Neural cell (in vitro differentiated cells): ENCODE results near the gene CYB561A3. TPM values are rescaled to one million over a fixed set of nuclear protein-coding genes. Genes with fewer than 3 reads are reported as not detected.

ENCODE experiments used
- H2AFZ ChIP-seq: fragments of 200-600, 300-800 bp; sonication (generic), shearing (Covaris generic); 2 replicates; pipeline ENCODE4 v1.6.0; 2014; ENCODE audit warnings: low read depth, mild to moderate bottlenecking, antibody characterized with exemption, low read length, moderate library complexity
- H3F3A ChIP-seq: fragments of 200-600 bp; shearing (Covaris generic); 2 replicates; pipeline ENCODE4 v1.6.1; 2016; ENCODE audit warnings: mild to moderate bottlenecking, moderate library complexity, mixed read lengths, antibody characterized with exemption, low read length; ENCODE audit not compliant: insufficient read depth, poor library complexity, severe bottlenecking
- H3K27ac ChIP-seq: fragments of 200-600, 300-800 bp; sonication (generic), shearing (Covaris generic); 2 replicates; pipeline ENCODE4 v1.5.1; 2014; ENCODE audit warnings: mild to moderate bottlenecking, low read length, moderate library complexity
- H3K27me3 ChIP-seq: fragments of 300-800, 200-600 bp; sonication (generic), shearing (Covaris generic); 2 replicates; pipeline ENCODE4 v1.6.0; 2014; ENCODE audit warnings: mild to moderate bottlenecking, low read depth, low read length, moderate library complexity; ENCODE audit not compliant: insufficient read depth
- H3K36me3 ChIP-seq: fragments of 300-800, 200-600 bp; sonication (generic), shearing (Covaris generic); 2 replicates; pipeline ENCODE4 v1.5.1; 2014; ENCODE audit warnings: mild to moderate bottlenecking, antibody characterized with exemption, low read length, moderate library complexity; ENCODE audit not compliant: insufficient read depth
- H3K4me2 ChIP-seq: fragments of 300-800, 200-600 bp; sonication (generic), shearing (Covaris generic); 2 replicates; pipeline ENCODE4 v1.6.0; 2014; ENCODE audit warnings: mild to moderate bottlenecking, low read length
- H3K4me3 ChIP-seq: fragments of 300-800, 200-600 bp; sonication (generic), shearing (Covaris generic); 2 replicates; pipeline ENCODE4 v1.5.1; 2014; ENCODE audit warnings: mild to moderate bottlenecking, low read length, moderate library complexity
- H3K79me2 ChIP-seq: fragments of 200-600 bp; shearing (Covaris generic); replicated peaks from 2 replicates; pipeline ENCODE4 v1.6.0; 2014; ENCODE audit warnings: mild to moderate bottlenecking, low read length, moderate library complexity; ENCODE audit not compliant: insufficient read depth
- H3K9ac ChIP-seq: fragments of 300-800, 200-600 bp; sonication (generic), shearing (Covaris generic); 2 replicates; pipeline ENCODE4 v1.6.1; 2016; ENCODE audit warnings: mild to moderate bottlenecking, low read length, mixed read lengths
- H3K9me2 ChIP-seq: fragments of 200-600 bp; shearing (Covaris generic); 2 replicates; pipeline ENCODE4 v1.6.1; 2016; ENCODE audit warnings: mild to moderate bottlenecking, low read length, mixed read lengths; ENCODE audit not compliant: insufficient read depth
- H3K9me3 ChIP-seq: fragments of 200-600, 300-800 bp; sonication (generic), shearing (Covaris generic); 2 replicates; pipeline ENCODE4 v1.6.1; 2016; ENCODE audit warnings: mild to moderate bottlenecking, mixed run types, low read length, moderate library complexity, mixed read lengths
- H4K20me1 ChIP-seq: fragments of 200-600 bp; shearing (Covaris generic); 2 replicates; pipeline ENCODE4 v1.6.1; 2016; ENCODE audit warnings: mild to moderate bottlenecking, mixed run types; ENCODE audit not compliant: insufficient read depth
- CTCF ChIP-seq: fragments of 450-650 bp; IDR thresholded peaks from 2 replicates; pipeline ENCODE4 v1.5.1; 2014; ENCODE audit warnings: antibody characterized with exemption, mild to moderate bottlenecking, moderate library complexity; ENCODE audit not compliant: poor library complexity, severe bottlenecking
- EP300 ChIP-seq: fragments of 450-650 bp; conservative IDR thresholded peaks from 2 replicates; pipeline ENCODE4 v1.6.1; 2014; ENCODE audit warnings: antibody characterized with exemption, mild to moderate bottlenecking, moderate library complexity; ENCODE audit not compliant: poor library complexity, severe bottlenecking
- EZH2 ChIP-seq: fragments of 200-600, 300-800 bp; shearing (Covaris generic), sonication (generic); IDR thresholded peaks from 2 replicates; pipeline ENCODE4 v1.6.1; 2014; ENCODE audit warnings: antibody characterized with exemption, low read length, borderline replicate concordance, mild to moderate bottlenecking; ENCODE audit not compliant: insufficient read depth, poor library complexity, severe bottlenecking
- MXI1 ChIP-seq: fragments of 450-650 bp; conservative IDR thresholded peaks from 2 replicates; pipeline ENCODE4 v1.6.1; 2014; ENCODE audit warnings: antibody characterized with exemption, mild to moderate bottlenecking; ENCODE audit not compliant: poor library complexity, severe bottlenecking
- POLR2AphosphoS5 ChIP-seq: IDR thresholded peaks from 2 replicates; pipeline ENCODE4 v1.6.1; 2012
- RAD21 ChIP-seq: fragments of 450-650 bp; conservative IDR thresholded peaks from 2 replicates; pipeline ENCODE4 v1.6.1; 2014; ENCODE audit warnings: antibody characterized with exemption, mild to moderate bottlenecking, moderate library complexity
- SMC3 ChIP-seq: fragments of 450-650 bp; conservative IDR thresholded peaks from 2 replicates; pipeline ENCODE4 v1.6.1; 2014; ENCODE audit warnings: antibody characterized with exemption, mild to moderate bottlenecking, moderate library complexity; ENCODE audit not compliant: poor library complexity
- TAF1 ChIP-seq: IDR thresholded peaks from 2 replicates; pipeline ENCODE4 v1.6.1; 2012; ENCODE audit warnings: low read depth
- polyA plus RNA-seq: library from polyadenylated mRNA; depleted of rRNA; stranded (reverse); fragments of >200 nt; gene quantifications from 2 replicates; pipeline ENCODE4 v1.2.3, GENCODE V29; 2014
- TF ChIP-seq, protein P1 (sequence below): IDR thresholded peaks from 2 replicates; pipeline ENCODE4 v1.6.1; 2012; ENCODE audit warnings: borderline replicate concordance

CYB561A3 gene
- polyA plus RNA-seq, 1 donor from 2014 or later: 36.3 TPM

- TF ChIP-seq SMC3: no peak
- no peak for TF ChIP-seq CTCF
- TF ChIP-seq EZH2: no peak
- TF ChIP-seq RAD21: no peak
- TF ChIP-seq, protein P1, sequence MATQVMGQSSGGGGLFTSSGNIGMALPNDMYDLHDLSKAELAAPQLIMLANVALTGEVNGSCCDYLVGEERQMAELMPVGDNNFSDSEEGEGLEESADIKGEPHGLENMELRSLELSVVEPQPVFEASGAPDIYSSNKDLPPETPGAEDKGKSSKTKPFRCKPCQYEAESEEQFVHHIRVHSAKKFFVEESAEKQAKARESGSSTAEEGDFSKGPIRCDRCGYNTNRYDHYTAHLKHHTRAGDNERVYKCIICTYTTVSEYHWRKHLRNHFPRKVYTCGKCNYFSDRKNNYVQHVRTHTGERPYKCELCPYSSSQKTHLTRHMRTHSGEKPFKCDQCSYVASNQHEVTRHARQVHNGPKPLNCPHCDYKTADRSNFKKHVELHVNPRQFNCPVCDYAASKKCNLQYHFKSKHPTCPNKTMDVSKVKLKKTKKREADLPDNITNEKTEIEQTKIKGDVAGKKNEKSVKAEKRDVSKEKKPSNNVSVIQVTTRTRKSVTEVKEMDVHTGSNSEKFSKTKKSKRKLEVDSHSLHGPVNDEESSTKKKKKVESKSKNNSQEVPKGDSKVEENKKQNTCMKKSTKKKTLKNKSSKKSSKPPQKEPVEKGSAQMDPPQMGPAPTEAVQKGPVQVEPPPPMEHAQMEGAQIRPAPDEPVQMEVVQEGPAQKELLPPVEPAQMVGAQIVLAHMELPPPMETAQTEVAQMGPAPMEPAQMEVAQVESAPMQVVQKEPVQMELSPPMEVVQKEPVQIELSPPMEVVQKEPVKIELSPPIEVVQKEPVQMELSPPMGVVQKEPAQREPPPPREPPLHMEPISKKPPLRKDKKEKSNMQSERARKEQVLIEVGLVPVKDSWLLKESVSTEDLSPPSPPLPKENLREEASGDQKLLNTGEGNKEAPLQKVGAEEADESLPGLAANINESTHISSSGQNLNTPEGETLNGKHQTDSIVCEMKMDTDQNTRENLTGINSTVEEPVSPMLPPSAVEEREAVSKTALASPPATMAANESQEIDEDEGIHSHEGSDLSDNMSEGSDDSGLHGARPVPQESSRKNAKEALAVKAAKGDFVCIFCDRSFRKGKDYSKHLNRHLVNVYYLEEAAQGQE: no peak
- TF ChIP-seq TAF1: no peak
- TF ChIP-seq EP300: no peak
- TF ChIP-seq MXI1: no peak
- TF ChIP-seq POLR2AphosphoS5: no peak
- no peak overlapping the region for H3K4me3 ChIP-seq
- H3K27ac ChIP-seq: no peak overlapping the region
- H3K9me2 ChIP-seq: no peaks in the 10 kb centered on the region
- no peaks in the 10 kb centered on the region for H3F3A ChIP-seq
- H3K79me2 ChIP-seq: no peaks in the 10 kb centered on the region
- H3K36me3 ChIP-seq: peaks cover 12% of the 10 kb centered on the region
- H3K9ac ChIP-seq: no peak overlapping the region
- H3K4me2 ChIP-seq: no peak overlapping the region
- H2AFZ ChIP-seq: no peak overlapping the region
- H3K27me3 ChIP-seq: no peaks in the 10 kb centered on the region
- no peaks in the 10 kb centered on the region for H4K20me1 ChIP-seq
- H3K9me3 ChIP-seq: no peaks in the 10 kb centered on the region
These were observed 54.3 kb downstream of the CYB561A3 start for GRCh38 chr11:61307354-61307753.

DNA sequence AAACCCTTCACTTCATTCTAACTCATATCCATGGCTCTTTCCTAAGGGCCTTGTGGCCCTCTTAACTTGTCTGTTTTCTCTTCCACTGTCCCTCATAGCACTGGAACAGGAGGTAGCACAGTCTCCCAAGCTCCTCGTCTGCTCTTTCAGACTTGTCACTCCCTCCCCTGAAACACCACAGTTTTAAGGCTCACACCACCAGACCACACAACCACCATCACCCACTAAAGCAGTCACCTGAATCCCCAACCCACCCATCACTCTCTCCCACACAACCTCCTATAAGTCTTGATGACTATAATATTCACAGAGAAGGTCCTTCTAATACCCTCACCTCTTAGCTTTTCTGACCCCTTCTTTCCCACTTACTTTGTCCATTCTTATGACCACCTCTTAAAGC, 55.5 kb downstream of the CYB561A3 start:
- no peaks in the 10 kb centered on the region for H4K20me1 ChIP-seq
- no peaks in the 10 kb centered on the region for H3K9me3 ChIP-seq
- no peak overlapping the region for H3K9ac ChIP-seq
- no peak overlapping the region for H3K27ac ChIP-seq
- no peaks in the 10 kb centered on the region for H3K79me2 ChIP-seq
- no peaks in the 10 kb centered on the region for H3K27me3 ChIP-seq
- no peaks in the 10 kb centered on the region for H3F3A ChIP-seq
- peaks cover 12% of the 10 kb centered on the region for H3K36me3 ChIP-seq
- H2AFZ ChIP-seq: no peak overlapping the region
- no peaks in the 10 kb centered on the region for H3K9me2 ChIP-seq
- H3K4me3 ChIP-seq: no peak overlapping the region
- no peak for TF ChIP-seq TAF1
- no peak overlapping the region for H3K4me2 ChIP-seq

GRCh38 chr11:61305417-61305816, 56.3 kb downstream of the CYB561A3 start:
- Histone ChIP-seq H3K27me3 (no peaks in the 10 kb centered on the region), H3K27ac (no peak overlapping the region), H3K4me2 (no peak overlapping the region), H3K36me3 (peaks cover 12% of the 10 kb centered on the region), H3K9me3 (no peaks in the 10 kb centered on the region), H3K9ac (no peak overlapping the region), H3K4me3 (no peak overlapping the region), H3F3A (no peaks in the 10 kb centered on the region), H3K9me2 (no peaks in the 10 kb centered on the region), H4K20me1 (no peaks in the 10 kb centered on the region), H3K79me2 (no peaks in the 10 kb centered on the region), H2AFZ (no peak overlapping the region)
- TF ChIP-seq POLR2AphosphoS5 (no peak), EP300 (no peak), EZH2 (no peak), SMC3 (no peak), TAF1 (no peak), CTCF (no peak), MXI1 (no peak), RAD21 (no peak)
- TF ChIP-seq, protein P1: no peak
